Hematopoietic multipotent progenitor cell treated with erythropoietin and hydrocortisone succinate and interleukin-3 and kit ligand, for 6 days (in vitro differentiated cells): ENCODE measurements around the gene GRK5.
"Not testable (repeated sequence)": the region's sequence is repeated elsewhere in the genome, so short reads cannot be mapped to it uniquely, and the experiment has no call there.

ENCODE experiments used
- DNase-seq: peaks from one replicate; pipeline ENCODE4 v3.0.0-alpha.2; 2015

The GRK5 gene

GRCh38 chr10:119207366-119207666 is at the start of gene GRK5:
Gene GRK5 (plus strand): TSS chr10:119207571. CDS start chr10:119207918, 347 bp downstream.
- peak; percentile 95 for DNase-seq

- no peak for DNase-seq
Observed at GRCh38 chr10:119159332-119159731, 48.0 kb upstream of the GRK5 start.

- no peak for DNase-seq
Observed at GRCh38 chr10:119161680-119162451, 45.5 kb upstream of the GRK5 start.

GRCh38 chr10:119162452-119163092 is 44.8 kb upstream of the GRK5 start:
- DNase-seq: no peak

GRCh38 chr10:119165171-119166117 is 41.9 kb upstream of the GRK5 start, which contains the start of gene SFXN4:
Gene SFXN4 (minus strand): TSS chr10:119165714. CDS start chr10:119165647, 67 bp downstream.
- DNase-seq: peak; percentile 89

- DNase-seq: no peak
Observed at GRCh38 chr10:119166118-119166500, 41.3 kb upstream of the GRK5 start.

- peak; percentile 41 for DNase-seq
Observed at GRCh38 chr10:119166564-119166963, 40.8 kb upstream of the GRK5 start.

GRCh38 chr10:119167041-119167440 is 40.3 kb upstream of the GRK5 start:
- DNase-seq: no peak

- DNase-seq: no peak
Observed at GRCh38 chr10:119174109-119174508, 33.3 kb upstream of the GRK5 start.

- no peak for DNase-seq
Observed at GRCh38 chr10:119176166-119176565, 31.2 kb upstream of the GRK5 start.

GRCh38 chr10:119177708-119178371 is 29.5 kb upstream of the GRK5 start:
- DNase-seq: no peak

GRCh38 chr10:119178372-119179119 is 28.8 kb upstream of the GRK5 start, which contains the start of gene PRDX3:
Gene PRDX3 (minus strand): TSS chr10:119178812. CDS start chr10:119178790, 22 bp downstream.
- DNase-seq: peak; percentile 96

GRCh38 chr10:119180850-119181400 is 26.4 kb upstream of the GRK5 start:
- not testable (repeated sequence) for DNase-seq

- DNase-seq: no peak
Observed at GRCh38 chr10:119183664-119184412, 23.5 kb upstream of the GRK5 start.

GRCh38 chr10:119189811-119190282 is 17.5 kb upstream of the GRK5 start:
- peak; percentile 63 for DNase-seq

- no peak for DNase-seq
Observed at GRCh38 chr10:119190353-119190752, 17.0 kb upstream of the GRK5 start.

- peak; percentile 57 for DNase-seq
Observed at GRCh38 chr10:119190954-119191785, 16.2 kb upstream of the GRK5 start.

- no peak for DNase-seq
Observed at GRCh38 chr10:119191881-119192280, 15.5 kb upstream of the GRK5 start.

- DNase-seq: no peak
Observed at GRCh38 chr10:119197921-119198320, 9.4 kb upstream of the GRK5 start.

- peak; percentile 82 for DNase-seq
Observed at GRCh38 chr10:119198438-119198837, 8.9 kb upstream of the GRK5 start.
